ENCODE results near the gene COL24A1. TPM values are rescaled to one million over a fixed set of nuclear protein-coding genes. Genes with fewer than 3 reads are reported as not detected.
"Not testable (repeated sequence)": the region's sequence is repeated elsewhere in the genome, so short reads cannot be mapped to it uniquely, and the experiment has no call there.

Gene COL24A1
- total RNA-seq, 1 donor = 0.27 TPM

- no peak for TF ChIP-seq CTCF (IDR thresholded peaks at IDR 0.05; ENCODE audit: insufficient read depth, low read length)
- H3K4me3 ChIP-seq (ENCODE audit: low read depth, low read length) = no peak overlapping the region
- no peak for DNase-seq (ENCODE audit: low read depth)
Observed at GRCh38 chr1:85984636-85985035, 171.9 kb downstream of the COL24A1 start.

- no peak for DNase-seq (ENCODE audit: low read depth)
- no peak overlapping the region for H3K4me3 ChIP-seq (ENCODE audit: low read depth, low read length)
- TF ChIP-seq CTCF (IDR thresholded peaks at IDR 0.05; ENCODE audit: insufficient read depth, low read length) = no peak
Observed at GRCh38 chr1:85983316-85983715, 173.3 kb downstream of the COL24A1 start.

GRCh38 chr1:85976516-85977205 is 179.9 kb downstream of the COL24A1 start:
- no peak overlapping the region for H3K4me3 ChIP-seq (ENCODE audit: low read depth, low read length)
- DNase-seq (ENCODE audit: low read depth) = no peak
- no peak for TF ChIP-seq CTCF (IDR thresholded peaks at IDR 0.05; ENCODE audit: insufficient read depth, low read length)

GRCh38 chr1:85975912-85976371 is 180.6 kb downstream of the COL24A1 start:
- TF ChIP-seq CTCF (IDR thresholded peaks at IDR 0.05; ENCODE audit: insufficient read depth, low read length) = no peak
- H3K4me3 ChIP-seq (ENCODE audit: low read depth, low read length) = no peak overlapping the region
- no peak for DNase-seq (ENCODE audit: low read depth)

- no peak for DNase-seq (ENCODE audit: low read depth)
- H3K4me3 ChIP-seq (ENCODE audit: low read depth, low read length) = no peak overlapping the region
- no peak for TF ChIP-seq CTCF (IDR thresholded peaks at IDR 0.05; ENCODE audit: insufficient read depth, low read length)
Observed at GRCh38 chr1:85962457-85962856, 194.1 kb downstream of the COL24A1 start.

GRCh38 chr1:85957760-85958159 is 198.8 kb downstream of the COL24A1 start:
- no peak overlapping the region for H3K4me3 ChIP-seq (ENCODE audit: low read depth, low read length)
- no peak for TF ChIP-seq CTCF (IDR thresholded peaks at IDR 0.05; ENCODE audit: insufficient read depth, low read length)
- DNase-seq (ENCODE audit: low read depth) = no peak

- not testable (repeated sequence) for H3K4me3 ChIP-seq (ENCODE audit: low read depth, low read length); DNase-seq (ENCODE audit: low read depth)
Observed at GRCh38 chr1:85955218-85955617, 201.4 kb downstream of the COL24A1 start.

All from fibroblast of the aortic adventitia (primary cell).